GM04504 (cell line): ENCODE measurements around the gene HAUS8.
"Not testable (repeated sequence)": the region's sequence is repeated elsewhere in the genome, so short reads cannot be mapped to it uniquely, and the experiment has no call there.

Source experiments
- DNase-seq: peaks from one replicate; pipeline ENCODE4 v3.0.0-alpha.2; 2012; ENCODE audit warnings: low read depth

Gene HAUS8

GRCh38 chr19:17101686-17102628, 26.7 kb upstream of the HAUS8 start:
- no peak for DNase-seq

- no peak for DNase-seq
Measured at GRCh38 chr19:17098326-17098725, 23.1 kb upstream of the HAUS8 start.

GRCh38 chr19:17097593-17098126, 22.4 kb upstream of the HAUS8 start:
- DNase-seq, result no peak

- no peak for DNase-seq
Measured at GRCh38 chr19:17095141-17095919, 20.1 kb upstream of the HAUS8 start.

- DNase-seq, result not testable (repeated sequence)
Measured at GRCh38 chr19:17094694-17095093, 19.4 kb upstream of the HAUS8 start.

- no peak for DNase-seq
Measured at GRCh38 chr19:17092696-17093095, 17.4 kb upstream of the HAUS8 start.

- no peak for DNase-seq
Measured at GRCh38 chr19:17091758-17092333, 16.6 kb upstream of the HAUS8 start.

- no peak for DNase-seq
Measured at GRCh38 chr19:17090583-17090982, 15.3 kb upstream of the HAUS8 start.

- no peak for DNase-seq
Measured at GRCh38 chr19:17088552-17088951, 13.3 kb upstream of the HAUS8 start.

GRCh38 chr19:17086834-17087233, 11.6 kb upstream of the HAUS8 start:
- DNase-seq, result no peak

- DNase-seq, result no peak
Measured at GRCh38 chr19:17086120-17086519, 10.9 kb upstream of the HAUS8 start.

GRCh38 chr19:17081672-17082630, 6.7 kb upstream of the HAUS8 start:
- no peak for DNase-seq

GRCh38 chr19:17080440-17080801, 5.2 kb upstream of the HAUS8 start:
- DNase-seq, result no peak

- peak; percentile 97 for DNase-seq
Measured at GRCh38 chr19:17079710-17080439, 4.6 kb upstream of the HAUS8 start.

GRCh38 chr19:17078920-17079709, 3.9 kb upstream of the HAUS8 start:
- DNase-seq, result no peak

- DNase-seq, result no peak
Measured at GRCh38 chr19:17078036-17078919, 3.0 kb upstream of the HAUS8 start.

- no peak for DNase-seq
Measured at GRCh38 chr19:17077447-17078028, 2.3 kb upstream of the HAUS8 start.

GRCh38 chr19:17076543-17076991, 1.3 kb upstream of the HAUS8 start:
- DNase-seq, result no peak
